ENCODE measurements around the gene TBX1. TPM values are rescaled to one million over a fixed set of nuclear protein-coding genes. Genes with fewer than 3 reads are reported as not detected.
A peak's percentile ranks its signal among the peaks of the same experiment; 100 is the strongest.

Gene TBX1
- total and polyA plus RNA-seq, 2 of the 8 experiments (the other 6 are each of a cell fraction or from before 2014, with no cell fraction given), result 0.28 TPM; not detected in 1

GRCh38 chr22:19787849-19788141 lies 27.2 kb downstream of the TBX1 start:
- H2BK5ac ChIP-seq (ENCODE audit: low read depth, low read length), result peak overlapping the region; percentile 49; the same call in 1 of the 2 replicates
- peaks cover 0 to 9% (median 0%) of the 10 kb centered on the region in 4 experiments; a peak in 2 of 7 replicates for H3K4me1 ChIP-seq (replicated peaks in 1 of 4; ENCODE audit: control insufficient read depth in 3 of 4, insufficient read depth in 4 of 4, low read length in 3 of 4)
- H2BK20ac ChIP-seq (ENCODE audit: low read length), result no peak overlapping the region
- no peak overlapping the region for H2AK5ac ChIP-seq (ENCODE audit: low read depth, low read length)
- H4K5ac ChIP-seq (ENCODE audit: insufficient read length, low read depth, low read length), result no peak overlapping the region
- no peak for FAIRE-seq
- no peak for DNase-seq (ENCODE audit: low read depth in 1 of 2, low spot score in 2 of 2)
- no peak overlapping the region for H3K9ac ChIP-seq (replicated peaks in 1 of 4; ENCODE audit: extremely low read depth in 1 of 4, low read depth in 3 of 4, low read length in 3 of 4)
- H3K79me1 ChIP-seq (ENCODE audit: low read depth, low read length), result no peaks in the 10 kb centered on the region
- H2BK12ac ChIP-seq (ENCODE audit: low read depth, low read length), result no peak overlapping the region
- H3K27me3 ChIP-seq (replicated peaks in 1 of 4; ENCODE audit: control insufficient read depth in 3 of 4, extremely low read depth in 1 of 4, insufficient read depth in 3 of 4, low read length in 3 of 4), result no peaks in the 10 kb centered on the region; a peak in 1 of 7 replicates
- no peak overlapping the region for H3K23ac ChIP-seq (ENCODE audit: insufficient read length)
- H3K14ac ChIP-seq (ENCODE audit: insufficient read length), result no peak overlapping the region
- 91% methylated on average over 8 of the region's 9 CpGs; no CpG with 5 or more reads in 1 of the 2 experiments for WGBS, 2 experiments (ENCODE audit: extremely low coverage in 1 of 2, insufficient coverage in 1 of 2, insufficient read length in 1 of 2, insufficient replicate concordance in 2 of 2, low coverage in 1 of 2, low lambda C conversion rate in 2 of 2, missing lambda C conversion rate in 1 of 2)
- no peaks in the 10 kb centered on the region for H3K36me3 ChIP-seq (ENCODE audit: control insufficient read depth in 2 of 4, insufficient read depth in 4 of 4, low read length in 3 of 4)
- ChIA-PET CTCF (ENCODE audit: partially characterized antibody) (interaction anchor here (0.9 to 3.7 kb wide), 3 partner anchors 12 to 161 kb away, joined by 3 to 20 read pairs (median 5); no protein-coding TSS in a partner anchor), POLR2A (ENCODE audit: partially characterized antibody) (interaction anchor here (0.8 kb wide), 1 partner anchor 118 kb away, joined by 3 read pairs; no protein-coding TSS in a partner anchor)
- TF ChIP-seq, protein P1, sequence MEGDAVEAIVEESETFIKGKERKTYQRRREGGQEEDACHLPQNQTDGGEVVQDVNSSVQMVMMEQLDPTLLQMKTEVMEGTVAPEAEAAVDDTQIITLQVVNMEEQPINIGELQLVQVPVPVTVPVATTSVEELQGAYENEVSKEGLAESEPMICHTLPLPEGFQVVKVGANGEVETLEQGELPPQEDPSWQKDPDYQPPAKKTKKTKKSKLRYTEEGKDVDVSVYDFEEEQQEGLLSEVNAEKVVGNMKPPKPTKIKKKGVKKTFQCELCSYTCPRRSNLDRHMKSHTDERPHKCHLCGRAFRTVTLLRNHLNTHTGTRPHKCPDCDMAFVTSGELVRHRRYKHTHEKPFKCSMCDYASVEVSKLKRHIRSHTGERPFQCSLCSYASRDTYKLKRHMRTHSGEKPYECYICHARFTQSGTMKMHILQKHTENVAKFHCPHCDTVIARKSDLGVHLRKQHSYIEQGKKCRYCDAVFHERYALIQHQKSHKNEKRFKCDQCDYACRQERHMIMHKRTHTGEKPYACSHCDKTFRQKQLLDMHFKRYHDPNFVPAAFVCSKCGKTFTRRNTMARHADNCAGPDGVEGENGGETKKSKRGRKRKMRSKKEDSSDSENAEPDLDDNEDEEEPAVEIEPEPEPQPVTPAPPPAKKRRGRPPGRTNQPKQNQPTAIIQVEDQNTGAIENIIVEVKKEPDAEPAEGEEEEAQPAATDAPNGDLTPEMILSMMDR (IDR thresholded peaks at IDR 0.05; ENCODE audit: control extremely low read depth in 1 of 3, insufficient read depth in 1 of 3, low read depth in 1 of 3, low read length in 3 of 3), result peak in 2 of 3 experiments; percentile 5 to 17; a peak in 2 of 4 replicates
- TF ChIP-seq JUND (IDR thresholded peaks at IDR 0.05; ENCODE audit: low read length), result no peak
- TF ChIP-seq BRCA1 (IDR thresholded peaks at IDR 0.05; ENCODE audit: low read depth, low read length), result no peak
- no peak for TF ChIP-seq SRF (IDR thresholded peaks at IDR 0.05; ENCODE audit: low read depth, low read length)
- no peak for TF ChIP-seq POLR2A (IDR thresholded peaks at IDR 0.05; ENCODE audit: control extremely low read depth in 1 of 2, low read depth in 2 of 2, low read length in 2 of 2)
- TF ChIP-seq, protein P2, sequence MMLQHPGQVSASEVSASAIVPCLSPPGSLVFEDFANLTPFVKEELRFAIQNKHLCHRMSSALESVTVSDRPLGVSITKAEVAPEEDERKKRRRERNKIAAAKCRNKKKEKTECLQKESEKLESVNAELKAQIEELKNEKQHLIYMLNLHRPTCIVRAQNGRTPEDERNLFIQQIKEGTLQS (IDR thresholded peaks at IDR 0.05; ENCODE audit: insufficient read depth, low read depth, low read length), result no peak
- TF ChIP-seq EGR1 (IDR thresholded peaks at IDR 0.05; ENCODE audit: borderline replicate concordance, low read depth, low read length), result no peak
- H3K4me2 ChIP-seq (ENCODE audit: insufficient read depth in 1 of 2, low read depth in 2 of 2, low read length in 2 of 2), result no peak overlapping the region
- no peaks in the 10 kb centered on the region for H3K9me3 ChIP-seq (ENCODE audit: insufficient read depth in 2 of 2, low read depth in 1 of 2, low read length in 1 of 2)
- no peak overlapping the region for H4K8ac ChIP-seq (ENCODE audit: extremely low read depth, insufficient read depth, low read length)
- no peaks in the 10 kb centered on the region for H3K23me2 ChIP-seq (ENCODE audit: low read depth, low read length)
- no peaks in the 10 kb centered on the region for H3K79me2 ChIP-seq (ENCODE audit: control insufficient read depth in 1 of 2, insufficient read depth in 2 of 2, low read length in 2 of 2)
- H3K18ac ChIP-seq (ENCODE audit: extremely low read depth, low read length), result no peak overlapping the region; the same call in 1 of the 2 replicates
- no peak overlapping the region for H2BK120ac ChIP-seq (replicated peaks; ENCODE audit: low read depth, low read length)
- no peak overlapping the region for H3K27ac ChIP-seq (ENCODE audit: low read depth, low read length)
- no peak overlapping the region for H4K91ac ChIP-seq (replicated peaks; ENCODE audit: insufficient read length, low read length)
- H3K4me3 ChIP-seq (ENCODE audit: extremely low read depth in 1 of 4, insufficient read depth in 2 of 4, low read depth in 3 of 4, low read length in 4 of 4), result no peak overlapping the region
- peaks cover 0 to 9% of the 10 kb centered on the region in 2 experiments for H4K20me1 ChIP-seq (replicated peaks in 1 of 2; ENCODE audit: control insufficient read depth in 1 of 2, insufficient read depth in 2 of 2, low read length in 2 of 2)
- no peak overlapping the region for H2BK15ac ChIP-seq (ENCODE audit: low read length)
- H2AFZ ChIP-seq (ENCODE audit: low read length), result no peak overlapping the region
- no peak overlapping the region for H3K4ac ChIP-seq (replicated peaks; ENCODE audit: insufficient read length, low read depth, low read length)
- no peak overlapping the region for H3K56ac ChIP-seq (replicated peaks; ENCODE audit: insufficient read length, low read depth, low read length)
